Thymus (tissue), 11 donors: ENCODE results near the gene PLXNC1. TPM values are rescaled to one million over a fixed set of nuclear protein-coding genes. Genes with fewer than 3 reads are reported as not detected.

Experiments
- DNase-seq, 9 donors: peaks; one replicate each; pipeline ENCODE4 v3.0.0-alpha.2; 2013; ENCODE audit warnings: low spot score in 9 of 9, low read depth in 6 of 9, missing footprints in 1 of 9
- H3K27ac ChIP-seq, 2 donors: one replicate each; pipeline ENCODE4 v1.5.1; 2013; ENCODE audit warnings: control low read depth in 1 of 2, low read depth in 1 of 2, low read length in 1 of 2, mild to moderate bottlenecking in 1 of 2, moderate library complexity in 1 of 2
- H3K27me3 ChIP-seq, 2 donors: one replicate each; pipeline ENCODE4 v1.5.1; 2013; ENCODE audit warnings: low read length in 1 of 2; ENCODE audit not compliant: control insufficient read depth in 2 of 2, insufficient read depth in 1 of 2
- H3K36me3 ChIP-seq, 2 donors: one replicate each; pipeline ENCODE4 v1.5.1; 2013; ENCODE audit warnings: low read length in 1 of 2, mild to moderate bottlenecking in 1 of 2, moderate library complexity in 1 of 2; ENCODE audit not compliant: control insufficient read depth in 2 of 2, insufficient read depth in 2 of 2
- H3K4me1 ChIP-seq, 2 donors: one replicate each; pipeline ENCODE4 v1.5.1; 2013; ENCODE audit warnings: low read length in 2 of 2; ENCODE audit not compliant: control insufficient read depth in 2 of 2, insufficient read depth in 2 of 2
- H3K4me3 ChIP-seq, 2 donors: one replicate each; pipeline ENCODE4 v1.5.1; 2013; ENCODE audit warnings: low read length in 2 of 2, control low read depth in 1 of 2, mild to moderate bottlenecking in 1 of 2
- H3K9me3 ChIP-seq, 2 donors: one replicate each; pipeline ENCODE4 v1.5.1; 2013; ENCODE audit warnings: low read length in 1 of 2, mild to moderate bottlenecking in 1 of 2; ENCODE audit not compliant: control insufficient read depth in 2 of 2, insufficient read depth in 1 of 2
- WGBS: extraction: QIAGEN DNeasy Blood & Tissue Kit; methylation state at CpG from one replicate; pipeline ENCODE4 v1.1.7; 2013; 5-methylcytosine and 5-hydroxymethylcytosine counted together
- polyA plus RNA-seq: library from polyadenylated mRNA; stranded (reverse); fragments of 200-250 nt; gene quantifications from one replicate; pipeline ENCODE4 v1.2.3, GENCODE V29; 2013
- total RNA-seq: library from RNA; stranded (reverse); fragments of 120-200 nt; gene quantifications from one replicate; pipeline ENCODE4 v1.2.4, GENCODE V29; 2013
- donor health status: healthy.

The PLXNC1 gene
- total and polyA plus RNA-seq, 2 donors = 3.7 to 11.0 TPM

DNA sequence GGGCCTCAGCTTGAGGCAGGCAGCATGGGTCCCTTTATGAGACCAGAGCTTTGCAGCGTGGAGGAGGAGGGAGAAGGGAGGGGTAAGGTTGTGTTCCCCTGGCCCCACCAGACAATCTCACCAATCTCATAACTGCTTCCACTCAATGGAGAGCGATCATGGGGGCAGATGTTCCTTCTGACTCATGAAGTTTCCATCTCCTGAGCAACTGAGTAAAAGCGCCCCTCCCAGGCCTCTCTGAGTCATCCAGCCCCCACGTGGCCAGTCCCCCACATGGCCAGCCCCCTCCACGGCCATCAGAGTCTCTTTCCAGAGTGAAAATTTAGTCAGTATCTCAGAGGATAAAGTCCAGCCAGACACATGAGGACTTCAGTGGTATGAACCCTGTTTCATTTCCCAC lies 39.2 kb upstream of the PLXNC1 start:
- no peaks in the 10 kb centered on the region for H3K4me1 ChIP-seq
- 82% methylated on average over 5 of the region's 5 CpGs for WGBS
- no peak overlapping the region for H3K27ac ChIP-seq
- H3K4me3 ChIP-seq = no peak overlapping the region
- H3K27me3 ChIP-seq = no peaks in the 10 kb centered on the region
- H3K36me3 ChIP-seq = no peaks in the 10 kb centered on the region
- no peaks in the 10 kb centered on the region for H3K9me3 ChIP-seq
- no peak for DNase-seq

DNA sequence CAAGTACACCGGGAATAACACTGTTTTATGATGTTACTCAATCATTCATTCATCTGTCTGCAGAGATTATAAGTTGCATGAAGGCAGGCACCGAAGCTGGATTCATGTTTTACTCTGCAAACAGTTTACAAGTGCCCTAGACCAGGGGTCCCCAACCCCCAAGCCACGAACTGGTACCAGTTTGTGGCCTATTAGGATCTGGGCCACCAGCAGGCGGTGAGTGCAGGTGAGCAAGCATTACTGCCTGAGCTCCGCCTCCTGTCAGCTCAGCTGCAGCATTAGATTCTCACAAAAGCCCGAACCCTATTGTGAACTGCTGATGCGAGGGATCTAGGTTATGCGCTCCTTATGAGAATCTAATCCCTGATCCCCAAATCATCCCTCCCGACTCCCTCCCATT lies 38.1 kb upstream of the PLXNC1 start:
- 97% methylated on average over 9 of the region's 9 CpGs for WGBS
- no peaks in the 10 kb centered on the region for H3K27me3 ChIP-seq
- H3K4me1 ChIP-seq = no peaks in the 10 kb centered on the region
- H3K27ac ChIP-seq = no peak overlapping the region
- H3K9me3 ChIP-seq = no peaks in the 10 kb centered on the region
- no peaks in the 10 kb centered on the region for H3K36me3 ChIP-seq
- H3K4me3 ChIP-seq = no peak overlapping the region
- DNase-seq = no peak

DNA sequence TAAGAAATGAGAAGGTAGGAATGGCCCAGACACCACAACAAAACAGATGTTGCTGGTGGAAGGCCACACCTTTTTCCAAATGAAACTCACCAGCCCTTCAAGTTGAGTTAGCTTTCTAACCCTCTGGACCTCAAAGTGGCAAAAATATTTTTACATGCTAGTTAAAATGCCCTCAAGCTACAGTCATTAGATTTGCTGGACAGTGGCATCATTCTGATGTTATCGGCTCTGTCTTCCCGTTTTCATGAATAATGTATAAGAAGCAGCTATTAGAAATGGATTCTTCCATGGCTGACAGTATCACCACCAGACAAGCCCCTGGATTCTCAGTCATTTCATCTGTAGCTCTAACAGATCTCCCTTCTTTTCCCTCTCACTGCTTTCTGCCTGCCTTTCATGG lies 37.1 kb upstream of the PLXNC1 start:
- Histone ChIP-seq H3K9me3 (no peaks in the 10 kb centered on the region), H3K4me3 (no peak overlapping the region), H3K4me1 (no peaks in the 10 kb centered on the region), H3K27me3 (no peaks in the 10 kb centered on the region), H3K36me3 (no peaks in the 10 kb centered on the region), H3K27ac (no peak overlapping the region)
- WGBS = 98% methylated on average over 2 of the region's 2 CpGs
- no peak for DNase-seq

DNA sequence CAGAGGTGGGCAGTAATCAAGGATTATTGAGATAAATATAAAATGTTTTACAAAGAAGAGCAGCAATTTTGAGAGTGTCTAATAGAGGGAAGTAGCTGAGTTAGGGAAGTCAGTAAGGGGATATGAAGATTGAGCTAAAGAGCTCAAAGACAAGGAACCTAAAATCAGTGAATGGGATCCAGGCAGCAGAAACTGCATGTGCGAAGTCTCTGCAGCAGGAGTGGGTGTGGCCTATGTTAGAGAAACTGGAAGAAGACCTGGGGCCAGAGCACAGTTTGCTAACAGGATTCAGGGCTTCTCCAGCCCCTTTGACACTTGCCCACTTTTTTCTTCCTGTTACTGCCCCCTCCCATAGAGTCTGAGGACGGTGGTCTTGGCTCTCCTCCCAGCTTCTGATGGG lies 36.3 kb upstream of the PLXNC1 start:
- no peak for DNase-seq
- no peak overlapping the region for H3K4me3 ChIP-seq
- no peaks in the 10 kb centered on the region for H3K27me3 ChIP-seq
- H3K4me1 ChIP-seq = no peaks in the 10 kb centered on the region
- H3K27ac ChIP-seq = no peak overlapping the region
- no peaks in the 10 kb centered on the region for H3K9me3 ChIP-seq
- WGBS = 62% methylated on average over 2 of the region's 2 CpGs
- H3K36me3 ChIP-seq = no peaks in the 10 kb centered on the region

DNA sequence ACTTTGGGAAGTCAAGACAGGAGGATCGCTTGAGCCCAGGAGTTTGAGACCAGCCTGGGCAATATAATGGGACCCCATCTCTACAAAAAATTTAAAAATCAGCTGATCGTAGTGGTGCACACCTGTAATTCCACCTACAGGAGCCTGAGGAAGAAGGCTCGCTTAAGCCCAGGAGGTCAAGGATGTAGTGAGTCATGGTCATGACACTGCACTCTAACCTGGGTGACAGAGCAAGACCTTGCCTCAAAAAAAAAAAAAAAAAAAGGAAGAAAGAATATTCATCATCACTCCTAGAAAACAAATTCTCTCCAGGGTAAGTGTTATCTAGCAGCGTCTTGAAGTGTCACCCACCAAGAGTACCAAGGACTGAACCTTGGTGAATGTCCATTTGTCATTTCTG lies 34.2 kb upstream of the PLXNC1 start:
- Histone ChIP-seq H3K4me3 (no peak overlapping the region), H3K4me1 (no peaks in the 10 kb centered on the region), H3K27ac (no peak overlapping the region), H3K36me3 (no peaks in the 10 kb centered on the region), H3K27me3 (no peaks in the 10 kb centered on the region), H3K9me3 (no peaks in the 10 kb centered on the region)
- DNase-seq = no peak
- 98% methylated on average over 4 of the region's 4 CpGs for WGBS

DNA sequence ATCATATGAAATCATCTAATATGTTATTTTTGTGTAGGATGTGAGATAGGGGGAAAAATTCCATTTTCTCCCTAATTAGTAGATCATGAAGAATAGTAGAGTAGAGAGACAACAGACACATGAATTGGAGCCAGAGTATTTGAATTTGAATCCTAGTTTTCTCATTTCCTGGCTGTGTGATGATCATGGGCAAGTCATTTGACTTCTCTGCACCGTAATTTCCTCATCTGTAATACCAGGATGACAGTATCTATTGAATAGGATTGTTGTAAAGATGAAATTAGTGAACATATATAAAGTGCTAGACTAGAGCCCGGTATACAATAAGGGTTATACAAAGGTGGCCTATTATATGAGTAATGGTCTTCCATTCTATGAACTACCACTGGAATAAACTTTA lies 32.2 kb upstream of the PLXNC1 start:
- H3K9me3 ChIP-seq = no peaks in the 10 kb centered on the region
- no peak for DNase-seq
- no peaks in the 10 kb centered on the region for H3K4me1 ChIP-seq
- WGBS = 99% methylated on average over 2 of the region's 2 CpGs
- no peak overlapping the region for H3K4me3 ChIP-seq
- H3K27ac ChIP-seq = no peak overlapping the region
- no peaks in the 10 kb centered on the region for H3K27me3 ChIP-seq
- H3K36me3 ChIP-seq = no peaks in the 10 kb centered on the region

DNA sequence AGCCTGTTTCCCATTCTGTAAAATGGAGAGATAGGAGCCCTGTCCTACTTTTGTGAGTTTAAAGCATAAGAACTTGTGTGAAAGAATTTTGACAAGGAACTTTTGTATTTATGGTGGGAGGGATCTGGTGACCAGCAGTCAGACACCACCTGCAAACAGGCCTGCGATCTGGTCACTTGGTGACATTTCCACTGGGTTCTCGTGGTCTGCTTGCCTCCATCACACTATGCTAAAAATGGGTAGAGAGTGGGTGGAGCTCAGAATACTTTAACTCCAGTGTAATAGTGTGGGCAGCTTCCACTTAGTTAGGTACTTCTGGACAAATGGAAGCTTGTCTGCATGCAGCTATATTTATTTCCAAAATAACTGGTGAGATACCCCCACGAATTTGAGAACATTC lies 26.5 kb upstream of the PLXNC1 start:
- no peak overlapping the region for H3K4me3 ChIP-seq
- DNase-seq = no peak

DNA sequence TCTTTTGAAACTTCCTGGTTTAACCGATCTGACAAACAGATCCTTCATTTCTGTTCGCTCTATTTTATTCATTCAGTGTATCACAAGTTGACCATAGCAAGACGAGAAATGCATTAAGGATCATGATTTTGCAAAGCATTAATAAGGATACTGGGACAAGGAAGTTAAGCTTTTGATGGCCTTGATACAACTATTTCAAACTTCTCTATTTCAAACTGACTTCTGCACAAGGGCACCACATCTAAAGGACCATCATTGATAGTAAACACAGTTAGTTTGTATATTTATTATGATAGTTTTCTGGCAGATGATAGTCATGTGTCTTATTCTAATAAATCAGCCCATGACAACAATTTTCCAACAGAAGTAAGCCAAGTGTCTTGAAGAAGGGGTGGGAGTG lies 25.8 kb upstream of the PLXNC1 start:
- Histone ChIP-seq H3K27me3 (no peaks in the 10 kb centered on the region), H3K27ac (no peak overlapping the region), H3K4me1 (peaks cover 37 to 43% of the 10 kb centered on the region in 2 donors), H3K4me3 (no peak overlapping the region), H3K36me3 (no peaks in the 10 kb centered on the region), H3K9me3 (no peaks in the 10 kb centered on the region)
- 89% methylated on average over 3 of the region's 3 CpGs for WGBS
- DNase-seq = no peak

More for the DNA sequence above, 26.5 kb upstream of the PLXNC1 start:
- Histone ChIP-seq H3K27me3 (no peaks in the 10 kb centered on the region), H3K9me3 (no peaks in the 10 kb centered on the region), H3K36me3 (no peaks in the 10 kb centered on the region), H3K27ac (no peak overlapping the region), H3K4me1 (peaks cover 30 to 36% of the 10 kb centered on the region in 2 donors)
- 91% methylated on average over 3 of the region's 3 CpGs for WGBS

DNA sequence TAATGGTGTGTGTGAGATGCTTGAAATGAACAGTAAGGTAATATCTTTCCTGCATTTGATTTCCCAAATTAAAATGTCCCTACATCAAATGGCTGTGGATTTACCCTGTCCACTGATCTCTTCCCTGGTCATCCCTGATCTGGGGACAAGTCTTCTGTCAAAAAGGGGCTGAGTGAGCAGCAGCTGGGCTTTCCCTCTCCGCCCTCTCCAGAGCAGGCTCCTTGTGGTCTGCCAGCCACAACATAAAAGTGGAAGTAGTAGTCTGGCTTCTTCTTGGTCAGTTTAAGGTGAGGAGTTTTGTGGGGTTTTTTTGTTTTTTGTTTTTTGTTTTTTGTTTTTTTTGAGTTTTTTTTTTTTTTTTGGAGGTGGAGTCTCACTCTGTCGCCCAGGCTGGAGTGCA lies 25.2 kb upstream of the PLXNC1 start:
- no peak for DNase-seq
- no peaks in the 10 kb centered on the region for H3K36me3 ChIP-seq
- peaks cover 41 to 48% of the 10 kb centered on the region in 2 donors for H3K4me1 ChIP-seq
- no peak overlapping the region for H3K4me3 ChIP-seq
- H3K27ac ChIP-seq = peak overlapping the region in 1 of 2 donors; percentile 84
- no peaks in the 10 kb centered on the region for H3K27me3 ChIP-seq
- no peaks in the 10 kb centered on the region for H3K9me3 ChIP-seq
- WGBS = 86% methylated on average over 2 of the region's 2 CpGs

DNA sequence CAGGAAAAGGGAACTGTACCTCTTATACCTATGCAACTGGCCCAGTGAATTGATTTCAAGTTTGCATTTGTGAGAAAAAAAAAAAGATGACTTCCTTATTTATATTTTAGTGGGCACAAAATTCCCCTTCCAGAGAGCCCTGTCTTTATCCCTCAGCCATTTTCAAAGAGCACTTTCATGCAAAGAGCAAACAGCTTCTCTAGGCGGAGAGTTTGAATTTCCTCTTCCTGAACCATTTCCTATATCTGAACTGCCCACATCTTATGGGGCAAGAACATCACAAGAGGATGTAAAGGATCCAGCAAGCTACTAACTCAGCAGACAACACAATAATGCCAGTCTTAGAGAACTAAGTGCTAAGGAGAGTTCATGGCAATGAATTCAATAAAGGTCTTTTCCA lies 22.3 kb upstream of the PLXNC1 start:
- Histone ChIP-seq H3K36me3 (no peaks in the 10 kb centered on the region), H3K27me3 (no peaks in the 10 kb centered on the region), H3K9me3 (no peaks in the 10 kb centered on the region), H3K27ac (peak overlapping the region in 1 of 2 donors; percentile 90), H3K4me1 (peaks cover 41 to 50% of the 10 kb centered on the region in 2 donors), H3K4me3 (no peak overlapping the region)
- WGBS = 21% methylated on average over 1 of the region's 1 CpG
- DNase-seq = peak in 1 of 9 donors; percentile 50
